Kidney capillary endothelial cell (primary cell): ENCODE data around the gene GHRL.

ENCODE experiments used
- DNase-seq: peaks from one replicate; pipeline ENCODE4 v3.0.0-alpha.2; 2018; ENCODE audit warnings: low spot score

Gene GHRL

DNA sequence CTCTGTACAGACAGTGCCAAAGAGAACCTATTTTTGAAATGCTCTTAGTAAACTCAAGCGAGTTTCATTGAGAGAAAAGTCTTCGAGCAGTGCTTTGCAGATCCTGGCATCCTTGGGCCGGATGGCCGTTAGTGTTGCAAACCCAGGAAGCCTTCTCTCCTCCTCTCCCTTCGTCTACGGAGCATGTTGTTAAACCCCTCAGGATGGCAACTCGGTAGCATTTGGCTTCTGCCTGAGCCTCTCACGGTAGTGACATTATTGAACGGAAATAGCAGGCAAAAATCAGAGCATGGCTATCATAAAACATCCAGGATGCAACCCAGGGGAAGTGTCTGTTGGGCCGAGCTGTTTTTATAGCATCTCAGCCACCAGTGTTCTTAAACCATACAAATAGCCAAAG is 34.8 kb upstream of the GHRL start:
- no peak for DNase-seq

DNA sequence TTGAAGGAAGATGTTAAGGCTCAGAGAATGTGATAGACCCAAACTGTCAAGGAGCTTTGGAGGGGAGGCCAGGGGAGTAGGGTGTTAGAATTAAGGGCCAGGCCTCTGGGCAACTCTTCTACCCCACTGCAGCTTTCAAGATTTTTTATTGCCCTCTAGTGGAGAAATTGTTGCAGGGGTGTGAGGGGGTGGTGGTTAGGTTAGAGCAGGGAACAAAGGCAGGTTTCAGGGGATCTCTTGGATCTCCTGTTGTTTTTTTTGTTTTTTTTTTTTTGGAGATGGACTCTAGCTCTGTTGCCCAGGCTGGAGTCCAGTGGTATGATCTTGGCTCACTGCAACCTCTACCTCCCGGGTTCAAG is 29.6 kb upstream of the GHRL start:
- no peak for DNase-seq

DNA sequence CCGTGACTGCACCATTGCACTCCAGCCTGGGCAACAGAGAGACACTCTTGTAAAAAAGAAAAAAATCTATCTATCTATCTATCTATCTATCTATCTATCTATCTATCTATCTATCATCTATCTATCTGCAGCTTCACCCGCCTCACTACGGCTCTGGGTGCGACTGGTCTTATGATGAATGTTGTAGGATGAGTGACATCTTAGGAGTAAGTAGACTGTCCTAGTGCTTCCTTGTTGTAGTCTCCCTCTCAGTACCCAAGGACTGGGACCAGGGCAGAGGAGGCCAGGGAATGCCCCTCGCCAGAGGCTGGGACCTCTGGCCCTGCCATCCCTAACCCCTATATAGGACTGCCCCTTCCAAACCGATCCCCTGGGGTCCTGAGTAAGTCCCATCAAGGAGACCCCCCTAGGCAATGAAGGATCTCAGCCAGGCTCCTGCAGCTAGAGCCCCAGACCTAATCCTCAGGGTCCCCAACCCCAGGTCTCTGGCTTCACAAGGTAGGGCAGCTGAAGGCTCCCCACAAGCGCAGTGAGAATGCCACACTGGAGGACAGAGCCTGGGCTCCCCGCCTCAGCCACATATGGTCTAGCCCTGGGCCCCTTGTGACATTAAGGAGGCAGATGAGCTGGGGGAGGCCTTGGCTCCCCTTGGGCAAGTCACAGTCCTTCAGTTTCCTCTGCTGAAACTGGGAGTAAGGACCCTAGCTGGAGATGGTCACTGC is 29.0 kb upstream of the GHRL start:
- no peak for DNase-seq

DNA sequence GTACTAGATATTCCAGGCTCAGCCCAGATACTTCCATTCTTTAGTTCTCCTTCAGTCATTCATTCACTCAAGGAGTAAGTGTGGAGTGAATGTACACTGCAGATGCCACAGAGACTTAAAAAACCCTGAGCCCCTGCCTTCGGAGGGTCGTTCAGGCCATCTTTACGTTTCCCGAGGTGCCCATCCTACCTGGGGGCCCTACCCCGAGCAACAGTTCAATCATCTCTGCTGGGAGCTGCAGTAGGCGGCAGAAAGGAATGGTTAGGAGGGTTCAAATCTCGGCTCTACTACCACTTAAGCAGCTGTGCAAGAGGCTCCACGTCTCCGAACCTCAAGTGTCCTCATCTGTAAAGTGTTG is 27.6 kb upstream of the GHRL start:
- DNase-seq = no peak

DNA sequence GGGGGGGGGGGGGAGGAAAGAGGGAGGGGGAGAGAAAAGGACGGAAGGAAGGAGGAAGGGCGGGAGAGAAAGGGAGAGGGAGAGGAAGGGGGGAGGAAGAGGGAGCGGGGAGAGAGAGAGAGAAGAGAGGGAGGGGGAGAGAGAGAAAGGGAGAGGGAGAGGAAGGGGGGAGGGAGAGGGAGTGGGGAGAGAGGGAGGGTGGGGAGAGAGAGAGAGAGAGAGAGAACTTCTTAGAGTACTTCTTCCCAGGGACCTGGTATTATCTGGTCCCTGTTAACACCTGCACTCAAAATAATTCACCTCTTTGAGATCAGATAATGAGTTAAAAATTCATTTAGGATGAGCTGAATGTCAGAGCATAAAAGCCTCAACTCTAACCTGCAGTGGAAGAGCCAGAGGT is 27.1 kb upstream of the GHRL start:
- DNase-seq = no peak

DNA sequence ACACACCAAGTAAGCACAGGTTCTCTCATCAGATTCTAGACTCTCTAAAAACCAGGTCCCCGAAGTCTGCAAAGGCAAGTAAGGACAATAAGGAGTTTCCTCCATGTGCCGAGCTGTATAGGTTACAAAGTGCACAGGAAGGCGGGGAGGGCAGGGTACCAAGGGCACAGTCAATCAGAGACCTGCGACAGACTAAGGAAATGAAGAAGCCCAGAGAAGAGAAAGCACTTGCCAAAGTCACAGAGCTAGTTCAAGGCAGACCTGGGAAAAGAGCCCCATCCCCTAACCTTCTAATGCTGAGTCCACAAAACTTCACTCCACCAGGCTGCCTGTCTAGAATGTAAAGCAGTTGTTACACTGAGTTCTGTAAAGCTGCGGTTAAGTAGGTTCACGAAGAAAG is 26.5 kb upstream of the GHRL start:
- no peak for DNase-seq

DNA sequence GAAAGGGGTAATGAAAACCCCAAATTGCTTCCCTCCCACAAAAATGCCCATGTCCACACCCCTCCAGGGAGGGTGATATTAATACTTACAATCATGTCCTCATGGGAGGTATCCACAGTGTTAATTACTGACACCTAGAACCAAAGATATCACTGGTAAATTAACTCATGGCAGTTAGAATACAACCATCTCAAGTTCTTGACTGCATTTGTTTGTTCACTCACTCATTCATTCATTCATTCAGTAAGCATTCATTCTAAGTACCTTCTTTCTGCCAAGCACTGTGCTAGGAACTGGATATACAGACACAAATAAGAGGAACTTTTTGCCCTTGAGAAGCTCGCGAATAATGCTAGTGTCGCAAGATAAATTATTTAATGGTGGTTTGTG is 25.2 kb upstream of the GHRL start:
- no peak for DNase-seq

DNA sequence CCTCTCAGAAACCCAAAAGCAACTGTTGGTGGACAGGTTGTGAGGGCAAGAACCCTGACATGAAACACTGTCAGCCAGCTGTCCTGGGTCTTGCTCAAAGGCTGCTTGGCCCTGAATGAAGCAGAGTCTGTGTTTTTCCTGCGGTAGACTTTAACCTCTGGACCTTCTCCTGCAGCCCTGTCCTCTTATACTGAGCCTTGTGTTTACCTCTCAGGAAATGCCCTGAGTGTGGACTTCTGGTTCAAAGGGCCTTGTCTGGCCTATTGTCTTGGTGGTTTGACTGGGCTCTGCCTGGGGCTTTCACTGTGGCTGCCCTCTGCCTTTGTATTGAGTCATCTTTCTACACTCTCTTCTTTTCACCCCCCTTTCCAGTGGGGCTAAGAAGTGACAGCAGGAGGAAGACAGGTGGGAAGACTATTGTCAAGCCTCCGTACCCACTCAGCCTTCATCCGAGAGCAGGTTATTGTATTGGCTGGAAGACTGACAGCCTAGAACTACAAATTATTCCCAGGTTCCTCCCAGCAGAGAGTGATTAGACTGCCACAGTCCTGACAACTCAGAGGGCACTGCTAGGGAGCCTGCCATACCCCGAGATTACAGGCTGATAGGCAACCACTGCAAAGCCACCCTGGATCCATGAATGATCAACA is 24.7 kb upstream of the GHRL start:
- DNase-seq = no peak

DNA sequence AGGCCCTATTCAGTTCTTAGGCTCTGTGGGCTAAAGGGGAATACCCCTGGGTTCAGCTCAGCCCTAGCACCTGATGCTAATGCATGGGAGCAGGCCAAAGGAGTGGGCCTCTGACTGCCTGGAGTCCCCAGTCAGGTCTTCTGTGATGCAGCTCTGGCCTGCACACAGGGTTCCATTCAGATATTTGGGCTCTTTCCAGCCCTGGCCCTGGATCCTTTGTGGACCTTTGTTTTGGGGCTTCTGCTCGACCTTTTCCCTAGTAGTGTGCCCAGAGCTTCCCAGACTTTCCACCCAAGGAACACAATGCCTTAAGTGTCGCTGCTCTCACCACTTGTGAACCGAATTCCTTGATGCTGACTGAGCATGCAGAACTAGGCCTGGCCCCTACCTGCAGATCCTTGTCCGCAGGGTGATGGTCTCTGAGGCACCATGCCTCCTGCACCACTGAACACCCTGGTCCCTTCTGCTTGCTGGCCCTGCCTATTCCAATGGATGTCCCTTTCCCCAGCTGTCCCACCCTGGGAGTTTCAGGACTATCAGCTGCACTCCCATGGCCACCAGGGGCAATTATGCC is 23.1 kb upstream of the GHRL start:
- no peak for DNase-seq

DNA sequence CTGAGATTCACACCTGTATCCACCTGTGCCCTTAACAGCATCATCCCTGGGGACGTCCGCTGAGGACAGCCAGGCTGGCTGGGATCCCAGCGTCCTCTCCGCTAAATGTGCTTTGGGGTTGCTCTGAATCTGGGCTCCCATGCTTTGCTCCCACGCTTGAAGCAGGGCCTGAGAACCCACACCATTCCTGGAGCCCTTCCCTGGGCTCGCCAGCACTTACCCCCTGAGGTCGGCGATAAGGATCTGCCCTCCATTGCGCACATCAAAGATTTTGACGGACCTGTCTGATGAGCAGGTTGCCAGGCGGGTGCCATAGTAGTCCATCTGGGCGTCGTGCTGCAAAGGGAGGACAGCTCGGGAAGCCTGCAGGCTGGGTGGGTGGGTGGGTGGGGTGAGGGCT is 22.4 kb upstream of the GHRL start:
- DNase-seq = no peak

DNA sequence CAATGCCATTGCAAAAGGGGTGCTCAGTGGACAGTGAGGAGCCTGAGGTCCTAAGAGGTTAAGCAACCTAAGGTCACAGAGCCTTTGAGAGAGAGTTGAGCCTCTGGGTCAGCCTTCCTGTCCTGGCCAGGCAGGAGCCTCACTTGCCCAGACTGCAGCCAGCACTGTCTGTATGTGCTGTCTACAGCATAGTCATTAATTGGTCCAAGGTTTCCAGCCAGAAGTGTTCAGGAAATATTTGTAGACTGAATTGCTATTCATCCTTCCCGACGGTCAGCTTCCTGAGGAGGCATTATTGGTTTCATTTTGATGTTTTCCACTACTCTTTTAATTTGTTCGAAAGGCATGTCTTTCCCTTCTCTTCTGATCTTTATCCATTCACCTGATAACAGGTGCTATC is 20.1 kb upstream of the GHRL start:
- peak; percentile 79 for DNase-seq

DNA sequence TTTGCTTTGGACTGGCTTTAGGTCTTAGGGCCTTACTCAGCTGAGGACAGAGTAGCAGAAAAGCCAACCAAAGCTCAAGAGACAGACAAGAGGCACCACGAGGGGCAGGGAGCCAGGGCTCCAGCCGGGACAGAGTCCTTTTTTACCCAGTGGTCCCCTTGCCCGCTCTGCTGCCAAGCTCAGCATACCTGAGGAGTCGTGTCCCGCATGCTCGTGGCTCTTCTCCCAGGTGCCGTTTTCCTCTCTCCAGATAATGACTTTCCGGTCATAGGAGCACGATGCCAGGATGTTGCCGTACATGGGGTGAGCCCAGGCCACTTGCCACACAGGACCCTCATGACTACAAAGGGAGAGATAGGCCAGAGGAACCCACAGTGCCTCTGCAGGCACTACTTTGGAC is 19.6 kb upstream of the GHRL start:
- DNase-seq = no peak

DNA sequence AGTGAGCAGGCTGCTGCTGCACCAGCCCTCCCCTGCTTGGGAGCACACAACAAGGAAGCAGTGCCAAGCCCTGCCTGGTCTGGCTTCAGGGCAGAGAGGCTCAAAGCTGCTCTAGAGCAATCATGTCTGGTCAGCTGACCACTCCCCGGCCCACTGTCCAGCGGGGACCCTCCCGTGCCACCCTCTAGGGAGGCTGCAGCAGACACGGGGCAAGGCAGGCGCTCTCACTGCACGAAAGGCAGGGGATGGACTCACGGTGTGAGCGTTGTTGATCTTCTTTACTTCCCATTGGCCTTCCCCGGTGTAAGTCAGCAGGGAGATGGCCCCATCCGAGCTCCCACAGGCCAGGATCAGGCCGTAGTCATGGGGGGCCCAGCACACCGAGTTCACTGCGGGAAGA is 19.0 kb upstream of the GHRL start:
- DNase-seq = no peak

DNA sequence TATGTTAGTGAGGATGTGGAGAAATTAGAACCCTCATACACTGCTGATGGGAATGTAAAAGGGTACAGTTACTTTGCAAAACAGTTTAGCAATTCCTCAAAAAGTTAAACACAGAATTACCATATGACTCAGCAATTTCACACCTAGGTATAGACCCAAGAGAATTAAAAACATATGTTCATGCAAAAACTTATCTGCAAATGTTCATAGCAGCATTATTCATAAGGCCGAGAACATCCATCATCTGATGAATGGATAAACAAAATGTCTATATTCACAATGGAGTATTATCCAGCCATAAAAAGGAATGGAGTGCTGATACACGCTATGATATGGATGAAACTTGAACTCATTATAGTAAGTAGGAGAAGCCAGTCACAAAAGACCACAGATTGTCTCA is 17.8 kb upstream of the GHRL start:
- DNase-seq = no peak

DNA sequence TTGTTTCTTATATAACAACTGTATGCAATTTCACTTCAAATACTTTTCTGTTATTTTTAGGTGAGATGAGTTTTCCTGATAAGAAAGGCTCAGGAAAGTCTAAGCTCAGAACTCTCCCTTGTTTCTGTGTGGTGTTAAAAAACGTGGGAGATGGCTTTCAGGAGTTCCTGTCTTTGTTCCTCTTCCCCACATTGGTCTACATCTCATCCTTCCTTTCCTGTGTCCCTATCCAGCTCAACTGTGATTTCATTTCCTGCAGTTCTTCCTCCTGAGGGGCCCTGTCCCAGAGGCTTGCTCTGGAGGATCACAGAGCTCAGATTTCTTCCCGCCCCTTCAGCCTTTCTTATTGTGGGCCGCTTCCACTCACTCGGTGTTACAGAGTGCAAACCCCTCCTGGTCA is 17.0 kb upstream of the GHRL start:
- peak; percentile 77 for DNase-seq

DNA sequence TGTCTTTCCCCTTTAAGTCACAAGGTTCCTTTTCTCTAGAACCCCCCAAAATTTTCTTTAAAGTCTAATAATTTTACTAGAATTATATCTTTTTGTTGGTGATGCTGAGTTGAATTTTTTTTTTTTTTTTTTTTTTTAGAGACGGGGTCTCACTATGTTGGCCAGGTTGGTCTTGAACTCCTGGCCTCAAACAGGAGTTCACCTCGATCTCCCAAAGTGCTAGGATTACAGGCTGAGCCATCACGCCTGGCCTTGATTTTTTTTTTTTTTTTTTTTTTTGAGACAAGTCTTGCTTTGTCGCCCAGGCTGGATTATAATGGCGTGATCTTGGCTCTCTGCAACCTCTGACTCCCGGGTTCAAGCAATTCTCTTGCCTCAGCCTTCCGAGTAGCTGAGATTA is 15.9 kb upstream of the GHRL start:
- DNase-seq = no peak

DNA sequence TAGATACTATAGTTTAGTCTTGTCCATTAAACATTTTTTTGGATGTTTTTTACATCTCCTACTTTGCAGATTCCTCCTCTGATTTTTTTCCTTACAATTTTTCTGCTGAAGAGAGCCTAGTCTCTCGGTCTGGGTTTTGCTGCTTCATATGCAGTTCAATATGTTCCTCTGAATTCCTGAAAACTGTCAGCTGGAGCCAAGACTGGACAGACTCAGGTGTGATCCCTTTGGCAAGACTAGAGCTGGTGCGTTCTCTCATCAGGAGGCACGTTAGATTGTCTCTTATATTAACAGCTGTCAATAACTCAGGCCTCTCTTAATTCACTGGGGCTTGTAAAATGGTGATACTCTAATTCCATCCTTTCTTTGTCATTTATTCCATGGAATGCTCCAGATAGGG is 13.4 kb upstream of the GHRL start:
- DNase-seq = no peak

DNA sequence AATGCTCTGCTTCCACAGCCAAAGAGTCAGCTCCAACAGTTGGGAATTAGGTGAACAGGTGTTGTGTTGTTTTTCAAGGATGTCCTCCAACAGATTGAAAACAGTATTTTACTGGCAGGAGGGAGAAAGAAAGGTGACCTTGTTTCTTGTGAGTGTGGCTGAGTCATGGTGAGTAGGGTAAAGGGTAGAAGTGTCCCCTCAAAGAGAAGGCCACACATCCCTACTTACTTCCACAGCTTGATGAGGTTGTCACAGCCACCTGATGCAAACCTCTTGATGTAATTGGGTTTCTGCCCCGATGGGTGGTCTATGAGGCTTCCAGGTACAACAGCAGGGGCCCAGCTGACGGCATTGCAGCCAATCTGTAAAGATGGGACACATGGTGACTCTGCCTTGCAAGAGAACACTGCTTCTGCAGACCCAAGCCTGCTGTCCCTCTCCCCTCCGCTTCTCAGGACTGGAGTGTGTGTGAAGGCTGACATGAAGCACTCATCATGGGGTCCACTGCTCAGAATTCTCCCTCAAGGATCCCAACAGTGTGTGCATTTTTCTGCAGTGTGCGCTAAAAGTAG is 12.7 kb upstream of the GHRL start:
- DNase-seq = no peak

DNA sequence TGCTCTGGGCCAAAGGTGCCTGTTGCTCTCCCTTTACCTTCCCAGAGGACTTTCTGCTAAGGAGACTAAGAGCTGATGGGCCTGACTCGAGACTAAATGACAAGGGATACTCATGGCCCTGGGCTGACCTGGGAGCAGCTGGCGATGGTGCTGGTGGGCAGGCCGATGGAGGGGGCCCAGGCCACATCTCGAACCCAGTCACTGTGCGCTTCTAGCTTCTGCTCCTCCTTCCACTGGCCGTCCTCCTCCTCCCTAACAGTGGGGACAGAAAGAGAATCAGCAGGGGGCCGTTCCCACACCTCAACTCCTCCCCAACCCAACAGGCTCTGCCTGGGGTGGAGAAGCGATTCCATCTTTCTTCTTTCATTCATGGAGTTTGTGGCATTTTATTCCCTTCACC is 12.2 kb upstream of the GHRL start:
- DNase-seq = no peak

DNA sequence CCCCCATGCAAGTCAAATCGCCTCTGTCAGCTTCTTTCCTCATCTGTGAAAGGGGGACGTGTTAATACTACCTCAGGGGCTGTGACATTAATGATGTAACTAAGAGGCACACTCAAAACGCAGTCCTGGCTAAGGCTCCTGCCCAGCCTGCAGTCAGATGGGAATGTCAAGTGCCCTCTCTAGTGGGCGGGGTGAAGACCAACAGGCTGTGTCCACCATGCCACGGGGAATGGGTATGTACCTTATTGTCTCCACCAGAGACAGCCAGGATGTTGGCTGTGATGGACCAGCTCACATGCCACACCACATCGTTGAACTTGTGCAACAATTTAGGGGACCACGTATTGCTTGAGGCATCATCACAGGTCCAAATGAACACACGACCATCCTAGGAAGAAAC is 11.0 kb upstream of the GHRL start:
- DNase-seq = no peak

DNA sequence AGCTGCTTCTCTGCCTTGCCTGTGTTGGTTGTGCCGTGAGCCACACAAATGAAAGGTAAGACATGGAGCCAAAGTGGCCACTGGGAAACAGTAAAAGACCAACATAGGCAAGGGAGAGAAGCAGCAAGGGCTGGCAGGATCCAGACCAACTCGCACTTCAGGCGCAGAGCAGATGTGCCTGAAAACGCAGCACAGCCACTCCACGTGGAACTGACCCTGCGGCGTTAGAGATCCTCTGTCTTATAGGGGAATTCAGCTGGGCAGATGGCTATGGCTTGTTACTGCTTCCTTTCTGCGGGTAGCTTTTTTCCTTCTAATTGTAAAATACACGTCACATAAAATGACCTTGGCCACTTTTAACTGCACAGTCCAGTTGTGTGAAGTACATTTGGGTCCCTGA is 10.4 kb upstream of the GHRL start:
- DNase-seq = no peak

DNA sequence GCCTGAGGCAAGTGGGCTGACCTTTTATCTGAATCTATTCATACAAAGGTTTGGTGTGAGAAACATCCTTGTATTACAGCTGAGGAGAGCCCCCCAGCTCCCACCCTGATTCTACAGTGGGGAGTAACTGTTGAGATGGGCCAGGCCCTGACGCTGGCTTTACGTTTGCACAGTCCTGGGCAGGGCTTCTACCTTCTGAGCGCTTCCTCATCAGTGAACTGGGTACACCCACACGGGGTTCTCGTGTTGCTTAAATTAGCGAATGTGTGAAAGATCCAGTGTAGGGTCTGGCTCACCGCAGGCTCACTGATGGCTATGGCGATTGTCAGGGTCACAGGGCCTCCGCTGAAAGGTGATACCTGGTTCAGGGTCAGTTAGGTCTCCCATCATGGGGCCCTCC is 7.3 kb upstream of the GHRL start:
- no peak for DNase-seq

DNA sequence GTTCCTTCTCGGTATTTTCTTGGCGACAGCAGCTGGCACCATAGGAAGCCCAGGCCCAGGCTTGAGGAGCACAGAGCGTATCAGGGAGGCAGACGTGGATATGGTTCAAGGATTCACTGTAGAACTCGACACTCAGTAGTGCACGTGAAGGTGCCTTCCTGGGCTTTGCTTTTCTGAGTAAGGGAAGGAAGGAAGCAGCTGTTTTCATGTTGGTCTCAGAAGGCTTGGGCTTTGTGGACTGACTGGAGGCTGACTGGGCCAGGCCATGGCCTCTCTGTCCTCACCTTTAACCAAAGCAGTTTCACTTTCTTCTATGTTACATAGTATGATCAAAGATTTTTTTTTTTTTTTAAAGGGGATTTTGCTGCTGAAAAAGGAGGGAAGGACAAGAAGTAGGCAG is 6.9 kb upstream of the GHRL start:
- no peak for DNase-seq

DNA sequence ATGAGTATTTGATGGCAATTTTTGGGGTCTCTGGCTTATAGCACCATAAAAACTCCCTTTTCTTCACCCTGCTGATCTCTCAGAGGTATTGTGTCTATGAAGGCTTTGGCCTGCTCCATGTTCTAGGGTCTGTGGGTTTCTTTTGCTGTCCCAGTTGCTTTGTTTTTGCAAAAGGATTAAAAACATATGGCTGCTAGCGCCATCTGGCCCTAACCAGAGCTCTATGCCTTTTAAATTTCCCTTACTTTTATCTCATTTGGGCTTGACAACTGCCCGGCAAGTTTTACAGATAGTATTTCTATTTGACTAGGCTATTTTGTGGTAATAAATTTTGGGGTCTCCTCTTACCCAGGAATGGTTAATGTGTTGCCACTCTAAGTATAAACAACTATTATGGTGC is 6.4 kb upstream of the GHRL start:
- no peak for DNase-seq
